Kidney (tissue), 14 donors: Measurements from ENCODE around the gene PAK1. TPM values are rescaled to one million over a fixed set of nuclear protein-coding genes. Genes with fewer than 3 reads are reported as not detected.

Source experiments
- DNase-seq, 5 donors: peaks; one replicate each; pipeline ENCODE4 v3.0.0-alpha.2; 2013 to 2020
- FAIRE-seq: peaks from 2 replicates; lab custom pipeline; 2012; peaks lifted over from hg19 to GRCh38; lab: Jason Lieb, UNC
- H3K27ac ChIP-seq, 2 donors: one replicate each; pipeline ENCODE4 v1.7.0; 2013; ENCODE audit warnings: low read depth in 2 of 2, low read length in 2 of 2, inconsistent platforms in 1 of 2
- H3K27me3 ChIP-seq: one replicate; pipeline ENCODE4 v1.7.1; 2013; ENCODE audit warnings: low read length, inconsistent platforms; ENCODE audit not compliant: control insufficient read depth, insufficient read depth
- H3K36me3 ChIP-seq, 3 donors: one replicate each; pipeline versions ENCODE4 v1.7.0 to v1.7.1; 2013; ENCODE audit warnings: low read length in 3 of 3, control low read depth in 1 of 3, inconsistent platforms in 1 of 3; ENCODE audit not compliant: insufficient read depth in 3 of 3, control insufficient read depth in 2 of 3
- H3K4me1 ChIP-seq, 3 donors: one replicate each; pipeline versions ENCODE4 v1.7.0 to v1.7.1; 2013; ENCODE audit warnings: low read length in 3 of 3, inconsistent platforms in 1 of 3, low read depth in 1 of 3; ENCODE audit not compliant: control insufficient read depth in 2 of 3, insufficient read depth in 2 of 3
- H3K4me3 ChIP-seq, 3 donors: one replicate each; pipeline versions ENCODE4 v1.7.0 to v1.8.1; 2013; ENCODE audit warnings: low read length in 3 of 3, control low read depth in 1 of 3, inconsistent platforms in 1 of 3
- H3K9ac ChIP-seq, 3 donors: one replicate each; pipeline versions ENCODE4 v1.7.0 to v1.7.1; 2013; ENCODE audit warnings: low read length in 3 of 3, control low read depth in 1 of 3, inconsistent platforms in 1 of 3
- H3K9me3 ChIP-seq, 3 donors: one replicate each; pipeline versions ENCODE4 v1.7.0 to v1.7.1; 2013; ENCODE audit warnings: low read length in 3 of 3, control low read depth in 1 of 3, inconsistent platforms in 1 of 3; ENCODE audit not compliant: control insufficient read depth in 2 of 3, insufficient read depth in 1 of 3
- CTCF ChIP-seq: IDR thresholded peaks from 3 replicates; pipeline ENCODE4 v1.5.1; 2012; ENCODE audit warnings: mild to moderate bottlenecking, moderate library complexity, borderline replicate concordance; ENCODE audit not compliant: insufficient read depth; ENCODE audit errors: extremely low read depth
- intact Hi-C: fragments of 100-400 bp; cut with DNase I; formaldehyde crosslinking; loops from one replicate; pipeline ENCODE4 v1.11.1; 2022
- polyA plus RNA-seq: library from polyadenylated mRNA; stranded (reverse); fragments of 350-450 nt; fragmentation: Illumina TruSeq; extraction: RNeasy Lipid Tissue Mini Kit (QIAGEN cat#74804); gene quantifications from one replicate; pipeline ENCODE4 v1.2.3, GENCODE V29; 2014; ENCODE audit warnings: low read depth, low replicate concordance; ENCODE audit not compliant: insufficient read depth
- total RNA-seq: library from RNA; stranded (reverse); fragmentation: NEBNext Ultra II Directional; extraction: Animal tissue kit (Norgen Biotek cat#: 25700); gene quantifications from one replicate; pipeline ENCODE4 v1.2.1, GENCODE V29; 2021
- donor health status: control.
- donor health status: control.
- donor health status: control.
- donor health status: control.
- donor health status: control.
- donor health status: DM: yes; HTN: yes; CAD: no.
- donor health status: Normal renal cell carcinoma (clear cell type).

The PAK1 gene
- total and polyA plus RNA-seq, 2 donors from 2014 or later: 22.2 to 29.1 TPM

GRCh38 chr11:77421041-77421723 is 52.7 kb downstream of the PAK1 start:
- H3K36me3 ChIP-seq: no peaks in the 10 kb centered on the region
- intact Hi-C loops: no loop called here
- TF ChIP-seq CTCF: no peak
- no peak overlapping the region for H3K9ac ChIP-seq
- H3K27me3 ChIP-seq: no peaks in the 10 kb centered on the region
- H3K27ac ChIP-seq: no peak overlapping the region
- no peaks in the 10 kb centered on the region for H3K9me3 ChIP-seq
- H3K4me3 ChIP-seq: no peak overlapping the region
- H3K4me1 ChIP-seq: peaks cover 0 to 4% (median 0%) of the 10 kb centered on the region in 3 donors
- no peak for DNase-seq
- FAIRE-seq: no peak

GRCh38 chr11:77418971-77419597 is 54.8 kb downstream of the PAK1 start:
- intact Hi-C loops: no loop called here
- Histone ChIP-seq H3K9ac (no peak overlapping the region), H3K27ac (no peak overlapping the region), H3K36me3 (no peaks in the 10 kb centered on the region), H3K27me3 (no peaks in the 10 kb centered on the region), H3K4me1 (peaks cover 0 to 4% (median 0%) of the 10 kb centered on the region in 3 donors), H3K9me3 (no peaks in the 10 kb centered on the region), H3K4me3 (no peak overlapping the region)
- DNase-seq: no peak
- TF ChIP-seq CTCF: no peak
- FAIRE-seq: peak; percentile 39

GRCh38 chr11:77418155-77418970 is 55.5 kb downstream of the PAK1 start:
- Histone ChIP-seq H3K27me3 (no peaks in the 10 kb centered on the region), H3K4me3 (no peak overlapping the region), H3K9ac (no peak overlapping the region), H3K9me3 (no peaks in the 10 kb centered on the region), H3K27ac (no peak overlapping the region), H3K36me3 (no peaks in the 10 kb centered on the region), H3K4me1 (peaks cover 0 to 4% (median 0%) of the 10 kb centered on the region in 3 donors)
- FAIRE-seq: no peak
- intact Hi-C loops: no loop called here
- no peak for TF ChIP-seq CTCF
- DNase-seq: no peak
